HG02798 (cell line): ENCODE measurements around the gene ZIC5.

Experiments used
- ATAC-seq: cut with Tn5 transposase; IDR thresholded peaks from one replicate; pipeline ENCODE4 v1.9.1; 2021; ENCODE audit warnings: mild to moderate bottlenecking; ENCODE audit not compliant: unreplicated experiment, poor library complexity

The ZIC5 gene

DNA sequence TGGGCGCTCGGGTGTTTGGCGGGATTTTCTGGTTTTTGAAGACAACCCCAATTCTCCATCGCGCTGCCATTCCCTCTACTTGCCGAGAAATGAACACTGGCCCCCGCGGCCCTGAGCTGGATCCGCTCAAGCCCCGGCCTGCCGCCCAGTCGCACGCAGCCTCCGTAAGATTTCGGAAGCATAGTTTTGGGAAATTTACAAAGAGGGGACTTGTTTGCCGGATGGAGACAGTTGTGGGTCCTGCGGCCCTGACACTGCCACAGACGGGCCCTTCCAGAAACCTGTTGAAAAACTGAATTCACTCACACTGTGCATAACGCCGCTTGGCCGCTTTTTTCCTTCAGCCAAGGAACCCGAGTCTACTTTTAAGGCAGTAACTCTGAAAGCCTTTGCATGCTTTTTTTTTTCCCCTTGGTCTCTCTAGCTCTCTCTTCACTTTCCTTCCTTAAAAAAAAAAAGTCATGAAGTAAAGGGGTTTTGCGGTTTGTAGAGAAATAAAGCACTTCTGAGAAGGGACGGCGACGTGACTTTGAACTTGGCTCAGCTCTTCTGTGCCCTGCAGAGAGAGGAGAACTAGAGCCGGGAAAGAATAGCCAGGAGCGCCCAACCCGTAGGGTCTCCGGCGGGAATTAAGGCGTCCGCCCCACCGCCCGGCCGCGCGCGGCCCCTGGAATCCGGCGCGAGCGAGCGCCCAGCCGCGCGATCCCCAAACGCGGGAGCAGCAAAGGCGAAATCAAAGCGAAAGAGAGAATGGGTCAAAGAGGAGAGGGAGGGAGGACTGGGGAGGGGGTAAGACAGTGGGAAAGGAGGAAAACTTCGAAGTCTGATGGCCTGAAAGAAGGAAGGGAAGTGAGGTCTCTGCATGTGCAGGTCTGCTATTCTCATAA is 6.6 kb upstream of the ZIC5 start:
- ATAC-seq: no peak

DNA sequence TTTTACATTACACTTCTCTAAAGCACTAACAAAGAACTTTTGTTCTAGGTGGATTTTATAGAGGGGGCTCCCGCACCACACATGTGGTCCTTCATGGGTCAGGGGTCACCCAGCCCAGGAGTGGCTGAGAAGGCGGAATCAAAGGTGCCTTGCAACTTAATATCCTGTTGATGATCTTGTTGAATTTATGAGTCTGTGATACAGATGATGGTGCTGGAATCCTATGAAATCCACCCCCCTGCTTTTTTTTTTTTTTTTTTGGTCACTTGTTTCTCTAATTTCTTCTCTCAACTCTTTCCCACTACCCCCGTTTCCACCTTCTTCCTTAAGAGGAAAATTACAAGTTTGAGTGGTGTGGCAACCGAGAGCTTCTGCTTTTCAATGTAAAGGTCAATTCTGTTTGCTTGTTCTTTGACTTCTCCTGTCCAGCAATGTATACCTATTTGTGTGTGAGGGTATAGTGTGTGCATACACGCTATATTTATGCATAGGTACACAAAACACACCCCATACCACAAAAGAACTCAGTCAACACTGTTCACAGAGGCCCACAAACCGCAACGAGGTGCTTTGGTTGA is 5.9 kb upstream of the ZIC5 start:
- no peak for ATAC-seq

DNA sequence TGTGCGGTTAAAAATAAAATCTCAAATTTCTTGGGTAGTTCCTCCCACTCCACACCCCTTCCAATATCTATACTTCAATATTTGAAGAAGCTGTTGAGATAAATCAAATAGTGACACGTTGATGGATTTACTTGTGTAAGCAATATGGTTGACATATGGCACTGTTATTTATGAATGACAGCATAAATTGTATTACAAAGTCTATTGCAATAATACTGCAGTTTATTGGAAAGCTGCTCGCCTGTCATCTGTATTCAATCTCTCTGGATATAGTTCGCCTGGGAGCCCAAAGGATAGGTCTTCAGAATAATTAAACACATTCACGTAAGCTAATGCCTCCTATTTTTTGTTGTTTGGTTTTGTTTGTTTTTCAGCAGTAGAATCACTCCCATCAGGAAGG is 5.0 kb upstream of the ZIC5 start:
- no peak for ATAC-seq

DNA sequence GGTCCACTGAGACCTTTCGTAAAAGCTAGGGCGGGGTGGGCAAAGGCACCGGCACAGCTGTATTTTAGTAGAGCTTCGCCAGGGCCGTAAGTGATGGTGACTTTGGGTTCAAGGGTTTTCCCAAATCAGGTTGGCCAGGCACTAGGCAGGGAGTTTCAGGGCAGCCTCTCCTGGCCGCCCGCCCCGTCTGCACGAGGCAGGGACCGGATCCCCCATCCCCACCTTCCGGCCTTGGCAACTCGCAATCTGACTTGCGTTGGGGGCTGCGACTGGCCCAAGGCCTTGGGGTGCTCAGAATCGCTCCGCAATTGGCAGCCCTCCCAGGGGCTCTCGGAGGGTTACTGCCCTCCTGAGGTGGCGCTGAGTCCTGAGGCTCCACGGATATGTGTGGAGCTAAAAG is 4.1 kb upstream of the ZIC5 start:
- no peak for ATAC-seq

DNA sequence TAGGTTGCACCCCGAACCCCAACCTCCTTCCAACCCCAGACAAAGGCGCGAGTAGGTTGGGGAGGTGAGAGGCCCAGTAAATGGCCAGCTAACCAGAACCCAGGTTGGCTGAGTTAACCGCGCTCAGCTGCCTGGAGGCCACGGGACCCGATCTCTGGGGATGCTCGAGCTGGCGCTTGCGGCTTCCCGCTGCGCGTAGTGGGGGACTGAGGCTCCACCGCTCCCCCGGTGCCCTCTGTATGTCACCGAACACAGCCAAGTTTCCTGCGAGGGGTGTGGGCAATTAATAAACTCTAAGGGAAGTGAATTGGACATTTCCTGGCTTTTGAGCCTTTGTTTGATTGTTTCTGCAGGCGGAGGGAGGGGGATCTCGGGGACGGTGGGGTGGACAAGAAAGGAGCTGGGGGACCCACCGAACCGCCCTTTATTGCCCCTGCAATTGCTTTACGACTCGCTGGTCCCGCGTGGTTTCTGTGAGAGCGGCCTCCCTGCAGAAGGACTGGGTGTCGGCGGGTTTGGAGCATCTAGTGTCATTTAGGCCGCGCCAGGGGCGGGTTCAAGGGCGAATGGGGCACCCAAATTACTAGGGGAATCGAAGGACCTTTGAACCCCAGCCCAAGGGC is 3.5 kb upstream of the ZIC5 start:
- no peak for ATAC-seq

DNA sequence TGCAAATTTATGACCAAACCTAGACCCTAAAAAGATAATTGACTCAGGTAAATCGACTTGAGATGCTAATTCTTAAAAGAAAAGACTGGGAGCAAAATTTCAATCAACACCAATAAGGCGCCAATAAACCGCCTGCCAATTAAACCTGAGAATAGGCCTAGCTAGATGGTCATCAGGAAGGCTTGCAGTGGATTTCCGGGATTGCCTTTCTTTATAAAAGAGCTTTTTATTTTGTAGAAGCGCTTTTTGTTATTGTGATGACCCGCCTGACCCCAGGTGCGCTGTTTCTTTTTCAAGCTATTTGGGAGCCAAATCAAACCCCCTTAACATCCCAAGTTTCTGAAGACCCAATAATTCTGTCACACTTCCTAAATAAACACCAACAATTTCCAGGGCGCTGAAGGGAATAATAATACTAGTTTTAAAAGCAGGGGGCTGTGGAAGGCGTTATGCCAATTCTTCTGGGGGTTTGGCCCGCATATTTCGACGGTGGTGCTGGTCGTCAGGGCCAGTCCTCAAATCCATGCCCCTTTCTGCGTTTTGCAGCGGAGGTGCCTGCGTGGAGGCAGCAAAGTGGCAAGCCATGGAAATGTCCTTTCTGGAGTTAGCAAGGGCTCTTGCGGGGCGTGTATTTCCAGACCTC is 2.9 kb upstream of the ZIC5 start:
- ATAC-seq: no peak

DNA sequence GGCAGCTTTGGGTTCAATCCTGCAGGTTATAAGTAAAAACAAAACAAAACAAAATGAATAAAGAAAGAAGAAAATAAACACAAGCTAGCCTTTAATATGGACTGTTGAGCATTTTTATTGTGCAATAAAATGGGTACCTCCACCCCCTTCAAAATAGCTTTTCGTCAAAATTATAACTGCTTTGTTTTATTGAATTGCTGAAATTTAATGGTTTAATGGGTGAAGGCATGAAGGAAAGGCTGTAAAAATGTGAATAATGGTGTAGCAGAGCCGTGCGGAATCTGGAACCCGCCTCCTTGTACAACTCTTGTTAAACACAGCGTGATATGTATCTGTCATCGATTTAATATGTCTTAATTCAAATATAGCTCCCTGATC is 2.2 kb upstream of the ZIC5 start:
- no peak for ATAC-seq

DNA sequence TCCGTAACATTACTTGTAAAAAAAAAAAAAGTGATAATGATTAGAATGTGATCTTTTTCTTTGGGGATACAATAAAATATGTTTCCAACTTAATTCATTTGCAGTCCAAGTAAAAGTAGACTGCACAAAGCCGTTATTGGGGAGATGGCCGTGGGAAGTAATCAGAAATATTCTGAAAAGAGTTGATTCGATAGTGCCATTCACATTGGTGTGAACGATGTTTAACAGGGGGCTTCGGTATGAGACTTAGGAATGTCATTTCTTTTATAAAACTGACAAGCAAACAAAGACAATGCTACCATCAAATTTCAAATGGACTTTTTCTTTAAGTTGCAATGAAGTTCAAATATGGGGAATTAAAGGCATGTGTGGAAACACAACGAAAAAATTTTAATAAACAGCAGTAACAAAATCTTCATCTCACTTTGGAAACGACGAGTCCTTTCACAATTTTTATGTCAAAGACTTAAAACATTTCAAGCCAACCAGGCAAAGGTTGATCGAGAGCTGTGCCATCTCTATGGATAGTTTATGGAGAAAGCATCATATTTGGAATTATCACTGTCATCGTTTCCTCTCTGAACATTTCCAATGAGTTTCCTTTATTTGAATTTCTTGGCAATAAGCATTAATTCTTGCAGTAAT is 1.7 kb upstream of the ZIC5 start:
- no peak for ATAC-seq

DNA sequence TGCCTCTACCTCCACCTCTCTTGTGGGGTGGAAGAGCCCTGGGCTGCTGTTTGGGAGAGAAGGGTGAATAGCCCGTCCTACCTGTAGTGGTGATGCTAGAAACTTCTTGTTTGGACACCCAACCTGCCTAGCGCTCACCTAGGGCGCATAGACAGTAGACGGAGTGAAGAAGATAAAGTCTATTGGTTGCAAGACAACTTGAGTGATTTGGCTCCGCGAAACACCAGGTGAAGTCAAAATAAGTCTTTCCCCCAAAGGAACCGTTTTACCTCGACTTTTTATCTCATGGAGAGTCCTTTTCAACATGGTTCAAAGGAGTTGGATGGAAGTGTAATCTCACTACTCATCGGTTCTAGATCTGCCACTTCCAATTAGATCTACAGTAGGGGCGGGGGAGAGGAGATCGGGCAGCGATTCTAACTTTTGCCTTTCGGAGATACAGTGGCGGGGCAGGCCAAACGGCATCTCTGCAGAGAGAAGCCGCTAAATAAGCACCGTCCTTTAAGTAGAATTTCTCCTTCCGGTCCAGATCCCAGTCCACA is 694 bp upstream of the ZIC5 start:
- no peak for ATAC-seq

DNA sequence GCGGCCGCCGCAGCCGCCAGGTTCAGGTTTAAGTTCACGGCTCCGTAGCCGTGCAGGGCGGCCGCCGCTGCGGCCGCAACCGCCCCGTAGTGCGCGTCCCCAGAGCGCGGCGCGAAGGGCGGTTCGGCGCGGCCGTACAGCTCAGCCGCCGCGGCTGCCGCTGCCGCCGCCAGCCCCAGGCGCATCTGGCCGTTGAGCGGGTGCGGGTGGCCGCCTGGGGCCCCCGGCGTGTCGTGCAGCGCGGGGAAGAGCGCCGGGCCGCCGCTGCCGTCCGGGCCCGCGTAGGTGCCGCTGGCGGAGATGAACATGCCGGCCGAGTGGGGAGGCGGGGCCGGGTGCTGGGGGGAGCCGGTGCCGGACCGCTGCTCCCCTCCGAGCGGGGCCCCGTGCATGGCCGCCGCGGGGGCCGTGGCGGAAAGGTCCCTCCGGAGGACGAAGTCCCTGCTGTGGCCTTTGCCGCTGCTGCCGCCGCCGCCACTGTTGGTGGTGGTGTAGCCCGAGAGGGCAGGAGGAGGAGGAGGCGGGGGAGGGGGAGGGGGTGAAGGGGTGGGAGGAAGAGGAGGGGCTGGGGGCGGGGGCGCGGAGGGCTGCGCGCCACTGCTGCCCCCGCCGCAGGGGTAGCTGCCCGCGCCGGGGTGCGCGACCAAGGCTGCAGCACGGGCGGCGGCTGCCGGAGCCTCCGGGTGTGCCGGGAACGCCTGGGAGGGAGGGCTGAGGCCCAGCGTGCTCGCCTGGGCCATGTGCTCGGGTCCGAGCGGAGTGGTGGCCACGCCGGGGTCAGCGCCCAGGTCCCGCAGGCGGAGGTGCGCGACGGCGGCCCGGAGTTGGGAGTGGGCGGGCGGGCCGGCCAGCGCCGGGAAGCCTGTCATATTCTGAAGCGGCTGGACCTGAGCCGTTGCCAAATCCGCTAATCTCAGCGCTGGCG is 654 bp downstream of the ZIC5 start:
- ATAC-seq: no peak

DNA sequence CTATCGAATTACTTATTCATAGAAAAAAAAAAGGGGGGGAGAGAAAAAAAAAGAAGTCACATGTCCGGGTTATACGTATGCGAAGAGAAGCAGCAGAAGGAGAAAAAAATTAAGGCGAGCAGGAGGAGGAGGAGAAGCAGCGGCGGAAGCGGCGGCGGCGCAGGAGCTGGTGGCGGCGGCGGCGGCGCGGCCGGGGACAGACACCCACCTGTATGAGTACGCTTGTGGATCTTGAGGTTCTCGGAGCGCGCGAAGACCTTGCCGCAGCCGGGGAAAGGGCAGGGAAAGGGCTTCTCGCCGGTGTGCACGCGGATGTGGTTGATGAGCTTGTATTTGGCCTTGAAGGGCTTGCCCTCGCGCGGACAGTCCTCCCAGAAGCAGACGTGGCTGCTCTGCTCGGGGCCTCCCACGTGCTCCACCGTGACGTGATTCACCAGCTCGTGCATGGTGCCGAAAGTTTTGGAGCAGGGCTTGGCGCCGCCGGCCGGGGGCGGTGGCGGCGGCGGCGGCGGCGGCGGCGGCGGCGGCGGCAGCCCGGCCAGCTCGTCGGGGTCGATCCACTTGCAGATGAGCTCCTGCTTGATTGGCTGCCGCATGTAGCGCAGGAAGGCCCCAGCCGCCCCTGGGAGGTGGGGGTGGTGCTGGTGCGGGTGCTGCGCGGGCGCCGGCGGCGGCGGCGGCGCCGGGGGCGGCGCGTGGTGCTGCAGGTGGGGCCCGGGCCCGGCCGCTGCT is 1.5 kb downstream of the ZIC5 start:
- ATAC-seq: no peak

DNA sequence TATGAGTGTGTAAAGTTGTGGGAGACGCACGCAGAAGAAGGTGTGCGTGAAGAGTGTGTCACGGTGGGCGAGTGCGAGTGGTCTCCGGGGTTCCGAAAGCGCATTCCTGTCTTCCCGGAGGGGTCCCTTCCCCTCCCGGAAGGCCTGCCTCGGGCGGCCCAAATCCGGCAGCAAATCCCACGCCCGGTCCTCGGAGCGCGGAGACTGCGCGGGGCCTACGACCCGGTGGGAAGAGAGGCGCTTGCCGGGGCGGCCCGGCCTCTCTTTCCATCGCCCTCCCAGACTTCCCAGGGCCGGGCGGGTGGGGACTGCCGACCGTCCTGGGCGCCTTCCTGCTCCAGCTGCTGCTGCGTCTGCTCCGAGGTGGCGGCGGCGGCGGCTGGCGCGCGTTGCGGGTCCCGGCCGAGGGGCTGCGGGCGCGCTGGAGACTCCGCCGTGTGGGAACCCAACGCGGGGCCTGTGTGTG is 2.1 kb downstream of the ZIC5 start:
- no peak for ATAC-seq

DNA sequence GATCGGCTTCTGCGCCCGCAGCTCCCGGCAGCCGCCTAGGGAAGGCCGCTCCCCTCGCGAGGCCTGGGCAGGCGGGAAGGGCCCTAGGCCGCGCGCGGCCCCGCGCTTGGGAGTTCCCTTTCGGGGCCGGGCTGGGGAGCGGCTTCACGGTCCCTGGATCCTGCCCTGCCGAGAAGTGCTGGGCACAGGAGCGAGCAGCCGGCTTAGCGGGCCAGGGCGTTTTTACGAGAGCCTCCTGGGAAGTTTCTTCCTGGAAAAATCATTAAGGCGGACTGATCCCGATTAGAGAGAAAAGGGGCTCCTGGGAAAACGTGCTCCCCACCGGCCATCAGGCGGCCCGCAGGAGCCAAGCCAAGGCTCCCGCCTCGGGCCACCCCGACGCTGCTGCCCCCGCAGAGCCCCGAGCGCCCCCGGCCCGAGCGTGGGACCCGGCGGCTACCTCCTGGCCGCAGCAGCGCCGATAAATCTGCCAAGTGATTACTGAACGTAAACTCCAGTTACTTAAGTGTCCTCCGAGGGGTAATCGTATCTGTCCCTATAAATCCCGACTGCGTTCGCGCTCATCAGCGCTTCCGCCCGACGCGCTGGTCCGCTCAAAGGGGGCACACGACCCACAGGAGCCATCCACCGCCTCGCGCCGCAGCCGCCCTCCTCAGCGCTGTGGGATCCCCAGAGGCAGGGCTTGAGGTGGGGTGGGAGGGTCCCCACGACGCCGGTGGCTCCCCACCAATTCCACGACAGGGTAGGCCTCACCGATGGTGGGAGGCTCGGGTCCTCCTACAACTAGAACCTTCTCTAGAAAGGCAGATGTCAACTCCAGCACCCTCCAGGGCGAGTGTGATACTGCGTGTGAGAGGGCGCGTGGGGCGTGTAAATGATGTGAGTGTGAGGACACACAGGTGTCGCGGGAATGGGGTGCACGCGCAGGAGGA is 2.8 kb downstream of the ZIC5 start:
- ATAC-seq: no peak

DNA sequence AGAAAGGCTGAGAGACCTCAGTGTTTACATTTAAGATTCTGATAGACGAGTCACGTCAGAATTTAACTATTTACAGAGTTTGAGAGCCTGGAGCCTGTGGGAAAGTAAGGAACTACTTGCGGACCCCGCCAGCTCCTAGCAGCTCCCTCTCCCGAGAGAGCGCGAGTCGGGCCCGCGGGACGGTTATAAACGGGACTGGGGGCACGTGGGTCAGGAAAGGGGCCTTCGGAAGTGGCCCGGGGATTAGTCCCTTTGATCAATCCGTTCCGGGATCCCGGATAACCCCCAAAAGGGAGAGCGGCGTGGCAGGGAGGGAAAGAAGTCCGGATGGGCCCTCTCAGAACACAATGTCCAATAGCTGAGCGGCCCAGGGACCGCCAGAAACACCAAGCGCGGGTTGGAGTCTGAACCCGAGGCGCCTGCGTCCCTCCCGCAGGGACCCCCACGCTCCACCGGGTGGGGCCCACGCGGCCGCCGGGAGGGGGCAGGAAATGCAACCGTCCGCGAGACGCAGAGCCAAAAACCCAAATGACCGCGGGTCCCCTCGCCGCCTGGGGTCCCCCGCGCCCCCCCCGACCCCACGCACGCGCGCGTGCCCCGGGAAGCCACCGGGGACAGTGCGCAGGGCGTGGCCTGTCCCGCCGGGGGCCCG is 3.6 kb downstream of the ZIC5 start:
- ATAC-seq: no peak

DNA sequence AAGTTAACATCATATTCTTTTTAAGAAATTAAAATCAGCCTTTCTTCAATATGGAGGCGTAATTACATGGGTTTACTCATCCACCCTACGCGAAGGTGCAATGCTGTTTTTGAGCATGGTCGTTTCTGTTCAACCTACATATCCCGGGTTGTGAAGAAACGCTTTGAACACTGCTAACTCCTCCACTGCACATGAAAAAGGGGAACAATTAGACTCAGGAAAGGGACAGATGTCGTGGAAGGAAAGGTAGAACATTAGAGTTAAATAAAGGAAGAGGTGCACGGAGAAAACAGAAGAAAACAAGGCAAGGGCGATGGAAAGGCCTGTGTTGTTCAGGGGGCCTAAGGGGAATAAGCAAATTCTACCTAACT is 4.1 kb downstream of the ZIC5 start:
- no peak for ATAC-seq

DNA sequence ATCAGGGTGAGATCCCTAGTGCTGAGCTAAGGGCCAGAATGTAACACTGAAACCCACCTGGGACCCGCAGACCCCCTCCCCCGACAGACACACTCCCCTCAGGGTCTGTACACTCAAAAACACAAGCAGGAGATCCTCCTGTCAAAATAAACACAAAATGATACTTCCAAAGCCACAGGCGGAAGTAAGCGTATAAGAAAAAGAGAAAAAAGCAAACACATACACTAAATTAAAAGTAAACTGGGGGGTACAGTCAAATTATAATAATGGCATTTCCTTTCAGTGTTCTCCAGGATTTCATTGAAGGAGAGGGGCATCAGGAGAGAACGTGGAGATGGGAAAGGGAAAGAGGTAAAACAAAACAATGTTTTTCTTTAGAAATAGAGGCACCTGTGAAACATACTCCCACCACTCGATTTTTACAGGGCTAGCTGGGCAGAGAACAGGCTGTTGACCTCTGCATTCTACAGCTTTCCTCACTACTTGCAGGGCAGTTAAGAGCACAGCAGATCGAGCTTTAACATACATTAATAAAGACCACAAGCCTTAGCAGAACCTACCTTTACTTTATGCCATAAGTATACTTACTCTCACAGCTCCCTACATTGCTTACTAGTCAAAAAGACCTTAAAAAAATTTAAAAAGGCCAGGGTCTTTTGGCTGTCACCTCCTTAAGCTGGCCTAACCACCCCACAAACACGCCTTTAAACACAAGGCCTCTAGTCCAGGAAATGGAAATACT is 5.3 kb downstream of the ZIC5 start:
- ATAC-seq: no peak
